Measurements from ENCODE around the gene CACUL1.
A peak's percentile ranks its signal among the peaks of the same experiment; 100 is the strongest.
"Not testable (repeated sequence)": the region's sequence is repeated elsewhere in the genome, so short reads cannot be mapped to it uniquely, and the experiment has no call there.

CACUL1 gene

GRCh38 chr10:118689070-118689858 lies 65.5 kb downstream of the CACUL1 start:
- Mint-ChIP-seq H3K27ac (no peak overlapping the region), H3K27me3 (no peaks in the 10 kb centered on the region), H3K36me3 (peaks cover 26% of the 10 kb centered on the region), H3K4me3 (no peak overlapping the region), H3K9me3 (no peaks in the 10 kb centered on the region), H3K4me1 (peaks cover 29% of the 10 kb centered on the region)

- H3K4me3 Mint-ChIP-seq: no peak overlapping the region
- H3K27me3 Mint-ChIP-seq: no peaks in the 10 kb centered on the region
- H3K9me3 Mint-ChIP-seq: no peaks in the 10 kb centered on the region
- peak overlapping the region; percentile 19 for H3K27ac Mint-ChIP-seq
- H3K4me1 Mint-ChIP-seq: peaks cover 21% of the 10 kb centered on the region
- H3K36me3 Mint-ChIP-seq: peaks cover 22% of the 10 kb centered on the region
Observed at GRCh38 chr10:118687472-118687871, 67.3 kb downstream of the CACUL1 start.

GRCh38 chr10:118682533-118682932 lies 72.2 kb downstream of the CACUL1 start:
- peaks cover 23% of the 10 kb centered on the region for H3K36me3 Mint-ChIP-seq

GRCh38 chr10:118680197-118680596 lies 74.6 kb downstream of the CACUL1 start:
- no peaks in the 10 kb centered on the region for H3K27me3 Mint-ChIP-seq

More at GRCh38 chr10:118682533-118682932, 72.2 kb downstream of the CACUL1 start:
- Mint-ChIP-seq H3K9me3 (no peaks in the 10 kb centered on the region), H3K4me3 (no peak overlapping the region), H3K27ac (no peak overlapping the region), H3K4me1 (peaks cover 22% of the 10 kb centered on the region), H3K27me3 (no peaks in the 10 kb centered on the region)

GRCh38 chr10:118674226-118674919 lies 80.4 kb downstream of the CACUL1 start:
- Mint-ChIP-seq H3K4me1 (peaks cover 40% of the 10 kb centered on the region), H3K36me3 (peaks cover 4% of the 10 kb centered on the region), H3K27ac (peak overlapping the region; percentile 62), H3K27me3 (no peaks in the 10 kb centered on the region), H3K9me3 (no peaks in the 10 kb centered on the region), H3K4me3 (no peak overlapping the region)

More at GRCh38 chr10:118680197-118680596, 74.6 kb downstream of the CACUL1 start:
- no peak overlapping the region for H3K27ac Mint-ChIP-seq
- H3K4me3 Mint-ChIP-seq: no peak overlapping the region
- peaks cover 17% of the 10 kb centered on the region for H3K36me3 Mint-ChIP-seq
- peaks cover 27% of the 10 kb centered on the region for H3K4me1 Mint-ChIP-seq
- no peaks in the 10 kb centered on the region for H3K9me3 Mint-ChIP-seq

GRCh38 chr10:118672766-118673715 lies 81.7 kb downstream of the CACUL1 start:
- Mint-ChIP-seq H3K36me3 (peaks cover 2% of the 10 kb centered on the region), H3K4me1 (peaks cover 51% of the 10 kb centered on the region), H3K27me3 (no peaks in the 10 kb centered on the region), H3K4me3 (no peak overlapping the region), H3K9me3 (no peaks in the 10 kb centered on the region), H3K27ac (peak overlapping the region; percentile 8)

- no peaks in the 10 kb centered on the region for H3K9me3 Mint-ChIP-seq
- no peak overlapping the region for H3K27ac Mint-ChIP-seq
- peaks cover 2% of the 10 kb centered on the region for H3K36me3 Mint-ChIP-seq
- H3K27me3 Mint-ChIP-seq: no peaks in the 10 kb centered on the region
- H3K4me1 Mint-ChIP-seq: peaks cover 49% of the 10 kb centered on the region
- no peak overlapping the region for H3K4me3 Mint-ChIP-seq
Observed at GRCh38 chr10:118672153-118672552, 82.6 kb downstream of the CACUL1 start.

- not testable (repeated sequence) for H3K9me3 Mint-ChIP-seq, H3K36me3 Mint-ChIP-seq, H3K4me3 Mint-ChIP-seq, H3K27ac Mint-ChIP-seq, H3K27me3 Mint-ChIP-seq
- H3K4me1 Mint-ChIP-seq: peaks cover 48% of the 10 kb centered on the region
Observed at GRCh38 chr10:118671221-118671620, 83.5 kb downstream of the CACUL1 start.

- Mint-ChIP-seq H3K4me3 (no peak overlapping the region), H3K9me3 (no peaks in the 10 kb centered on the region), H3K36me3 (peaks cover 2% of the 10 kb centered on the region), H3K27me3 (no peaks in the 10 kb centered on the region), H3K4me1 (peaks cover 44% of the 10 kb centered on the region), H3K27ac (no peak overlapping the region)
Observed at GRCh38 chr10:118670472-118671124, 84.2 kb downstream of the CACUL1 start.

- no peak overlapping the region for H3K27ac Mint-ChIP-seq
- H3K9me3 Mint-ChIP-seq: no peaks in the 10 kb centered on the region
- H3K4me3 Mint-ChIP-seq: no peak overlapping the region
Observed at GRCh38 chr10:118669835-118670234, 84.9 kb downstream of the CACUL1 start.

GRCh38 chr10:118669020-118669791 lies 85.6 kb downstream of the CACUL1 start:
- peaks cover 48% of the 10 kb centered on the region for H3K4me1 Mint-ChIP-seq
- peaks cover 2% of the 10 kb centered on the region for H3K36me3 Mint-ChIP-seq
- no peak overlapping the region for H3K4me3 Mint-ChIP-seq
- no peaks in the 10 kb centered on the region for H3K27me3 Mint-ChIP-seq
- H3K27ac Mint-ChIP-seq: peak overlapping the region; percentile 35
- H3K9me3 Mint-ChIP-seq: no peaks in the 10 kb centered on the region

More at GRCh38 chr10:118669835-118670234, 84.9 kb downstream of the CACUL1 start:
- Mint-ChIP-seq H3K27me3 (no peaks in the 10 kb centered on the region), H3K4me1 (peaks cover 46% of the 10 kb centered on the region), H3K36me3 (peaks cover 2% of the 10 kb centered on the region)

GRCh38 chr10:118668228-118668952 lies 86.4 kb downstream of the CACUL1 start:
- Mint-ChIP-seq H3K4me1 (peaks cover 53% of the 10 kb centered on the region), H3K27me3 (no peaks in the 10 kb centered on the region), H3K4me3 (no peak overlapping the region), H3K9me3 (no peaks in the 10 kb centered on the region), H3K27ac (no peak overlapping the region), H3K36me3 (peaks cover 2% of the 10 kb centered on the region)

- Mint-ChIP-seq H3K4me1 (peaks cover 59% of the 10 kb centered on the region), H3K27ac (no peak overlapping the region), H3K9me3 (no peaks in the 10 kb centered on the region), H3K27me3 (no peaks in the 10 kb centered on the region), H3K4me3 (no peak overlapping the region), H3K36me3 (peaks cover 2% of the 10 kb centered on the region)
Observed at GRCh38 chr10:118667732-118668131, 87.0 kb downstream of the CACUL1 start.

- Mint-ChIP-seq H3K27ac (no peak overlapping the region), H3K4me3 (no peak overlapping the region), H3K36me3 (peaks cover 4% of the 10 kb centered on the region), H3K4me1 (peaks cover 73% of the 10 kb centered on the region), H3K9me3 (peaks cover 4% of the 10 kb centered on the region), H3K27me3 (no peaks in the 10 kb centered on the region)
Observed at GRCh38 chr10:118666350-118666749, 88.4 kb downstream of the CACUL1 start.

Data from activated naive CD4-positive, alpha-beta T cell treated with anti-CD3 and anti-CD28 coated beads, Interleukin-2, amount 50 U/mL, for 24 hours (primary cell).